ENCODE measurements around the gene NDUFAF8. TPM values are rescaled to one million over a fixed set of nuclear protein-coding genes. Genes with fewer than 3 reads are reported as not detected.

The NDUFAF8 gene
- total and polyA plus RNA-seq, 10 of the 15 experiments (the other 5 are each of a cell fraction or from before 2014, with no cell fraction given) = 22.0 to 307 (median 106) TPM

DNA sequence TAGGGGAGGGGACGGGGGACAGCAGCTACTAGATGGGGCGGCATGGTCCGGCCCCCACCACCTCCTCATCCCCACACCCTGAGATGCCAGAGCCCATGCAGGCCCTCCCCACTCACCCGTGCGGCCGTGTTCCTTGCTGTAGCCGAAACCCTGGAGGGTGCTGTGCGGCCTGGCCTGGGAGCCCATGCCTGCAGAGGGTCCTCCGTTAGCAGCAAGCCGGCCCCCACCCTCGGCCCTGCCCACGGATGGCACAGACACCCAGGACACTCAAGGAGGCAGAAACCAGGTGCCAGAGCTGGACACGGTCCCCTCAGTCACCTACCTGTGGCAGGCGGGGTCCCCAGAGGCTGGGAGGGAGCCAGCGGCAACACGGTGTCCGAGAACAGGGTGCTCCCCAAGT lies 5.8 kb upstream of the NDUFAF8 start:
- no peak for DNase-seq (ENCODE audit: low read depth, low spot score)
- peaks cover 9% of the 10 kb centered on the region for H3K79me2 ChIP-seq (ENCODE audit: control insufficient read depth, insufficient read depth, low read length)
- TF ChIP-seq, protein P1, sequence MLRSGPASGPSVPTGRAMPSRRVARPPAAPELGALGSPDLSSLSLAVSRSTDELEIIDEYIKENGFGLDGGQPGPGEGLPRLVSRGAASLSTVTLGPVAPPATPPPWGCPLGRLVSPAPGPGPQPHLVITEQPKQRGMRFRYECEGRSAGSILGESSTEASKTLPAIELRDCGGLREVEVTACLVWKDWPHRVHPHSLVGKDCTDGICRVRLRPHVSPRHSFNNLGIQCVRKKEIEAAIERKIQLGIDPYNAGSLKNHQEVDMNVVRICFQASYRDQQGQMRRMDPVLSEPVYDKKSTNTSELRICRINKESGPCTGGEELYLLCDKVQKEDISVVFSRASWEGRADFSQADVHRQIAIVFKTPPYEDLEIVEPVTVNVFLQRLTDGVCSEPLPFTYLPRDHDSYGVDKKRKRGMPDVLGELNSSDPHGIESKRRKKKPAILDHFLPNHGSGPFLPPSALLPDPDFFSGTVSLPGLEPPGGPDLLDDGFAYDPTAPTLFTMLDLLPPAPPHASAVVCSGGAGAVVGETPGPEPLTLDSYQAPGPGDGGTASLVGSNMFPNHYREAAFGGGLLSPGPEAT (IDR thresholded peaks at IDR 0.05; ENCODE audit: low read depth) = no peak
- TF ChIP-seq NR2C1 (IDR thresholded peaks at IDR 0.05) (no peak), SP1 (IDR thresholded peaks at IDR 0.05; ENCODE audit: low read depth, low read length) (no peak), POLR2AphosphoS2 (IDR thresholded peaks at IDR 0.05; ENCODE audit: low read depth, low read length) (no peak), NBN (IDR thresholded peaks at IDR 0.05) (no peak), CBX5 (IDR thresholded peaks at IDR 0.05; ENCODE audit: low read depth) (no peak), PAX5 (IDR thresholded peaks at IDR 0.05; ENCODE audit: borderline replicate concordance, low read depth, low read length) (no peak), ASH2L (IDR thresholded peaks at IDR 0.05; ENCODE audit: borderline replicate concordance, low read depth) (no peak)
- TF ChIP-seq, protein P2, sequence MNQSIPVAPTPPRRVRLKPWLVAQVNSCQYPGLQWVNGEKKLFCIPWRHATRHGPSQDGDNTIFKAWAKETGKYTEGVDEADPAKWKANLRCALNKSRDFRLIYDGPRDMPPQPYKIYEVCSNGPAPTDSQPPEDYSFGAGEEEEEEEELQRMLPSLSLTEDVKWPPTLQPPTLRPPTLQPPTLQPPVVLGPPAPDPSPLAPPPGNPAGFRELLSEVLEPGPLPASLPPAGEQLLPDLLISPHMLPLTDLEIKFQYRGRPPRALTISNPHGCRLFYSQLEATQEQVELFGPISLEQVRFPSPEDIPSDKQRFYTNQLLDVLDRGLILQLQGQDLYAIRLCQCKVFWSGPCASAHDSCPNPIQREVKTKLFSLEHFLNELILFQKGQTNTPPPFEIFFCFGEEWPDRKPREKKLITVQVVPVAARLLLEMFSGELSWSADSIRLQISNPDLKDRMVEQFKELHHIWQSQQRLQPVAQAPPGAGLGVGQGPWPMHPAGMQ (IDR thresholded peaks at IDR 0.05; ENCODE audit: borderline replicate concordance) = no peak
- TF ChIP-seq, protein P3, sequence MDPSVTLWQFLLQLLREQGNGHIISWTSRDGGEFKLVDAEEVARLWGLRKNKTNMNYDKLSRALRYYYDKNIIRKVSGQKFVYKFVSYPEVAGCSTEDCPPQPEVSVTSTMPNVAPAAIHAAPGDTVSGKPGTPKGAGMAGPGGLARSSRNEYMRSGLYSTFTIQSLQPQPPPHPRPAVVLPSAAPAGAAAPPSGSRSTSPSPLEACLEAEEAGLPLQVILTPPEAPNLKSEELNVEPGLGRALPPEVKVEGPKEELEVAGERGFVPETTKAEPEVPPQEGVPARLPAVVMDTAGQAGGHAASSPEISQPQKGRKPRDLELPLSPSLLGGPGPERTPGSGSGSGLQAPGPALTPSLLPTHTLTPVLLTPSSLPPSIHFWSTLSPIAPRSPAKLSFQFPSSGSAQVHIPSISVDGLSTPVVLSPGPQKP (IDR thresholded peaks at IDR 0.05; ENCODE audit: low read depth, low read length) = no peak
- TF ChIP-seq, protein P4, sequence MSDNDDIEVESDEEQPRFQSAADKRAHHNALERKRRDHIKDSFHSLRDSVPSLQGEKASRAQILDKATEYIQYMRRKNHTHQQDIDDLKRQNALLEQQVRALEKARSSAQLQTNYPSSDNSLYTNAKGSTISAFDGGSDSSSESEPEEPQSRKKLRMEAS (IDR thresholded peaks at IDR 0.05; ENCODE audit: low read depth, low read length) = no peak
- TF ChIP-seq, protein P5, sequence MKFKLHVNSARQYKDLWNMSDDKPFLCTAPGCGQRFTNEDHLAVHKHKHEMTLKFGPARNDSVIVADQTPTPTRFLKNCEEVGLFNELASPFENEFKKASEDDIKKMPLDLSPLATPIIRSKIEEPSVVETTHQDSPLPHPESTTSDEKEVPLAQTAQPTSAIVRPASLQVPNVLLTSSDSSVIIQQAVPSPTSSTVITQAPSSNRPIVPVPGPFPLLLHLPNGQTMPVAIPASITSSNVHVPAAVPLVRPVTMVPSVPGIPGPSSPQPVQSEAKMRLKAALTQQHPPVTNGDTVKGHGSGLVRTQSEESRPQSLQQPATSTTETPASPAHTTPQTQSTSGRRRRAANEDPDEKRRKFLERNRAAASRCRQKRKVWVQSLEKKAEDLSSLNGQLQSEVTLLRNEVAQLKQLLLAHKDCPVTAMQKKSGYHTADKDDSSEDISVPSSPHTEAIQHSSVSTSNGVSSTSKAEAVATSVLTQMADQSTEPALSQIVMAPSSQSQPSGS (IDR thresholded peaks at IDR 0.05; ENCODE audit: low read length) = no peak
- H3K9me3 ChIP-seq (replicated peaks; ENCODE audit: control insufficient read depth, insufficient read depth, low read length) = no peaks in the 10 kb centered on the region
- POLR2A ChIA-PET = no interaction called here
- H3K4me2 ChIP-seq (ENCODE audit: control insufficient read depth, insufficient read depth) = no peak overlapping the region
- RAD21 ChIA-PET (ENCODE audit: unreplicated experiment) = no interaction called here
- H2AFZ ChIP-seq (ENCODE audit: control insufficient read depth, low read depth, low read length) = no peak overlapping the region
- H3K9ac ChIP-seq (ENCODE audit: control insufficient read depth, insufficient read depth, low read length) = no peak overlapping the region
- CTCF ChIA-PET = no interaction called here
- H3K4me1 ChIP-seq (ENCODE audit: control insufficient read depth, insufficient read depth, low read length) = peaks cover 13% of the 10 kb centered on the region
- ATAC-seq = no peak
- SMC1A ChIA-PET (ENCODE audit: uncharacterized antibody, unreplicated experiment) = no interaction called here
- in situ Hi-C loops (cut with MboI) (loop anchor here (25.0 kb wide), 1 partner anchor 221 kb away; no protein-coding TSS in a partner anchor), intact Hi-C loops (cut with micrococcal nuclease; ENCODE audit: unreplicated experiment) (no loop called here)
- BruUV-seq (replicated peaks) = no TSS peak
- 94% methylated on average over 17 of the region's 17 CpGs for WGBS (ENCODE audit: insufficient coverage, insufficient replicate concordance, low lambda C conversion rate, missing lambda C conversion rate)
- no peak for FAIRE-seq
- H3K27me3 ChIP-seq (replicated peaks in 1 of 2; ENCODE audit: control insufficient read depth in 2 of 2, insufficient read depth in 2 of 2, low read length in 1 of 2) = no peaks in the 10 kb centered on the region
- no peak overlapping the region for H3K27ac ChIP-seq (ENCODE audit: control insufficient read depth, insufficient read depth)
- H3K4me3 ChIP-seq = no peak overlapping the region
- H4K20me1 ChIP-seq (ENCODE audit: control insufficient read depth, insufficient read depth) = no peaks in the 10 kb centered on the region
- H3K36me3 ChIP-seq (ENCODE audit: control insufficient read depth in 2 of 2, insufficient read depth in 2 of 2, low read length in 1 of 2) = peaks cover 4 to 12% of the 10 kb centered on the region in 2 experiments; a peak in 3 of 4 replicates

Measured in GM12878 (cell line).